DMS79 treated with DMSO at 0.1 percent for 48 hours (cell line): ENCODE results near the gene CHID1.

Experiments
- DNase-seq: peaks from one replicate; lab custom pipeline; 2025; lab: John Stamatoyannopoulos, UW

Gene CHID1

DNA sequence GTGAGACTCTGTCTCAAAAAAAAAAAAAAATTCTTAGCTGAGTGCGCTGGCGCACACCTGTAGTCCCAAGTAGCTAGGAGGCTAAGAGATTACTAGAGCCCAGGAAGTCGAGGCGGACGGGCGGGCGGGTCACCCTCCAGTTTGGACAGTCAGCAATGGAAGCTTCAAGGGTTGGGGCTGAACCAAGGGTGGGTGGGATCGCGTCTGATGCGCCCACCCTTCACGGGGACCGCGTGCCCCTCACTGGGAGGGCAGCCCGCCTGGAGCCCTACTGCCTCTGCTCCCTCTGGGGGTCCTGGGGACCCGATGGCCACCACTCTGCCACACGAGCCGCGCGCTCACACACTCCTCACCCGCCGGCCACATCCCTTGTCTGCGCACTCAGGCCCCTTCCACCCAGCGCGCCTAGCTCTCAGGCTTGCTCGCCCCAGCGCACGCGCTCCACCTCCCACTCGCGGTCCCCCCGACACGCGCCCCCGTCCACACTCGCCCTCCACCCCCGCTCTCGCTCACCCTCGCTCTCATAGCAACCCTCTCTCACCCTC is 494 bp downstream of the CHID1 start:
- DNase-seq = no peak

- no peak for DNase-seq
Measured at GRCh38 chr11:909406-909805, 1.2 kb downstream of the CHID1 start.

DNA sequence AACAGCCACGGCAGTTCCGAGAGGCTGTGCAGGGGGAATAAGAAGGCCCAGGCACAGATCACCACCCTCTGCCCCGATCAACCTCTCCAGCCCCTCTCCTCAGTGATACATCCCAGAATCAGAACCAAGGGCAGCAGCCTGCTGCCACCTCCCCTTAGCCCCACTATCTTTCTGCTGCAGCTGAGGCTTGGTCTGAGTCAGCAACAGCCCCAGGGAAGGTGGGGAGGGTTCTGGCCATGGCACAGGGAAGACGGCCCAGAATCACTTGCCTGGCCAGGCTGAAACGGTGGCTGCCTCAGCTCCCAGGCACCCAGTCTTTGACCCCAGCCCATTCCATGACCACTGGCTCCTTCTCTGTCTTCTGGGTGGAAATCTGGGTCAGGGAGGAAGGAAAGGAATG is 2.3 kb downstream of the CHID1 start:
- DNase-seq = no peak

DNA sequence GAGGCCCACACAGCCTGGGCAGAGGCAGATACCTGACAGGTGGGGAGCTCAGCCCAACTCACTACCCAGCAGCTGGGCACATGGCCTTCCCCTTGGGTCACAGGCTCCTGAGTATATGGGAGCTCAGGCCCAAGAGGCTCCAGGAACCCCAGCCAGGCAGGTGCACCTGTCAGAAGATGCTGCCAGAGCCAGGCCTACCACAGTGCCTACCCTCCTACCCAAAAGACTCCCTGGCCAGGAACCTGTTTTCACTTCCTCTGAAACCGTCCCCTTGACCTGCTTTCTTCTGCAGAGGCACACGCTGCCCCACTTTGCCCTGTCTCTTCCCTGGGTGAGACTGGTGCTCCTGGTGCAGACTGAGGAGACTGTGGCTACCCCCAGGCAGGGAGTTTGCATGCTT is 2.9 kb downstream of the CHID1 start:
- no peak for DNase-seq

DNA sequence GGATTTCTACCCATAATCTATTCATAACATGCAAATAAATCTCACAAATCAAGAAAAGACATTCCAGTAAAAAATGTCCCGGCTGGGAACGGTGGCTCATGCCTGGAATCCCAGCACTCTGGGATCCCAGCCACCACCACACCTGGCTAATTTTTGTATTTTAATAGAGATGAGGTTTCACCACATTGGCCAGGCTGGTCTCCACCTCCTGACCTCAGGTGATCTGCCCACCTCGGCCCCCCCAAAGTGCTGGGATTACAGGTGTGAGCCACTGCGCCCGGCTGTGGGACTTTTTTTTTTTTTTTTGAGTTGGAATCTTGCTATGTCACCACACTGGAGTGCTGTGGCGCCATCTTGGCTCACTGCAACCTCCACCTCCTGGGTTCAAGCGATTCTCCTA is 4.7 kb downstream of the CHID1 start:
- no peak for DNase-seq

DNA sequence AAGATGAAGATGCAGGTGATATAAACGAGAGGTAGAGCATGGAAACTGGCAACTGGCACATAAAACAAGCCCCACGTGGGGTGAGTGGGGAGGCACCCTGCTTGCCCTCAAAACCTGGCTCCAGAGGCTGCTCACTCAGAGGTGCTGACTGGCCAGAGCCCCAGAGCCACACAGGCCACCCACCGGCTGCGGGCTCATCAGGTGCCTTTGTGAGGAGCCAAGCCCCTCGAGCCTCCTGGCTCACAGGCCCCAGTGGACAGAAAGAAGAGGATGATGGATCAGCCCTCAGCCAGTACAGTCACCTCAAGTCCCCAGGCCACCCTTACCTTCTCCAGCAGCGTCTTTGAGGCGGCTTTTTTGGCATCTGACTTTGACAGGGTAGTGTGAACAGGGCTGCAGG is 6.2 kb downstream of the CHID1 start:
- no peak for DNase-seq

DNA sequence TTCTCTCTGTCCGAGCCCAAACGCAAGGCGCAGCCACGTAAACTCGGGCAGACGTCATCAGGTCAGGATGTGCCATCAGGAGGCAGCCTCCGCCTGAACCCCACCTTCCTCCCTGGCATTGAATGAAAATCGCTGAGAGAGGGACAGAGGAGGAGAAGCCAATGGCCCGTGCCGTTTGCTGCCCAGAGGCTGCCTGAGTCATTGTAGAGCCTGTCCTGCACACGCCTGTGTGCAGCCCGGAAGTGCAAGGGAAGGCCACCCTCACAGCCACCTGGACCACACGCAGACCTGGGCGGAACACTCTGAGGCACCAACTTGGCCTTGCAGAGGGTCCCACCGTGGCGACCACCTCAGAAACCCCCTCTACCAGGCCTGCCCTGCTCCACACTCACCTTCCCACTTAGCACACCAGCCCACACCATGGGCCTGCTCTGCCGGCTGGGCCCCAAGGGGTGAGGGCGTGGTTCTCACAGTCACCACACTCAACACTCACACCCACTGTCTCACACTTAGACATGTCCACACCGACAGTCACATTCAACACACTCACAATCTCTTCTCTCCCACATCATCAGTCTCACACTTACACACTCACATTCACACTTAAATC is 9.1 kb downstream of the CHID1 start:
- DNase-seq = no peak

GRCh38 chr11:900545-900944 is 10.1 kb downstream of the CHID1 start:
- no peak for DNase-seq

DNA sequence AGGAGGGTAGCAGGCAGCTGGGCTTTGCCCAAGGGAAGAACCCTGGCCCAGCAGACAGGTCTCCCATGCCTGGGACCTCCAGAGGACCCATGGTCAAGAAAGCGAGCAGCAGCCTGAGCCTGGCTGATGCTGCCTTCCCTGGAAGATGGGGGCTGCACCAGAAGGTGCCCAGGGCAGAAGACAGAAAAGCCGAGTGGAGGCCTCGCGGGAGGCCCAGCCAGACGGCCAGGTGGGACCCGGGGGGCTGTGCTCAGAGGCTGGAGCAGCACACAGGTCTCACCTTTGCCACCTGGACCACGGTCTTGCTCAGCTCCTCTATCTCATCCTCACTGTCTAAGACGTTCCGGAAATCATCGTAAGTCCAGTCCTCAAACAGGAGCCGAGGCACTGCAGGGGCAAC is 10.9 kb downstream of the CHID1 start:
- DNase-seq = no peak

- no peak for DNase-seq
Measured at GRCh38 chr11:898540-899190, 11.9 kb downstream of the CHID1 start.

GRCh38 chr11:898143-898511 is 12.5 kb downstream of the CHID1 start:
- no peak for DNase-seq

DNA sequence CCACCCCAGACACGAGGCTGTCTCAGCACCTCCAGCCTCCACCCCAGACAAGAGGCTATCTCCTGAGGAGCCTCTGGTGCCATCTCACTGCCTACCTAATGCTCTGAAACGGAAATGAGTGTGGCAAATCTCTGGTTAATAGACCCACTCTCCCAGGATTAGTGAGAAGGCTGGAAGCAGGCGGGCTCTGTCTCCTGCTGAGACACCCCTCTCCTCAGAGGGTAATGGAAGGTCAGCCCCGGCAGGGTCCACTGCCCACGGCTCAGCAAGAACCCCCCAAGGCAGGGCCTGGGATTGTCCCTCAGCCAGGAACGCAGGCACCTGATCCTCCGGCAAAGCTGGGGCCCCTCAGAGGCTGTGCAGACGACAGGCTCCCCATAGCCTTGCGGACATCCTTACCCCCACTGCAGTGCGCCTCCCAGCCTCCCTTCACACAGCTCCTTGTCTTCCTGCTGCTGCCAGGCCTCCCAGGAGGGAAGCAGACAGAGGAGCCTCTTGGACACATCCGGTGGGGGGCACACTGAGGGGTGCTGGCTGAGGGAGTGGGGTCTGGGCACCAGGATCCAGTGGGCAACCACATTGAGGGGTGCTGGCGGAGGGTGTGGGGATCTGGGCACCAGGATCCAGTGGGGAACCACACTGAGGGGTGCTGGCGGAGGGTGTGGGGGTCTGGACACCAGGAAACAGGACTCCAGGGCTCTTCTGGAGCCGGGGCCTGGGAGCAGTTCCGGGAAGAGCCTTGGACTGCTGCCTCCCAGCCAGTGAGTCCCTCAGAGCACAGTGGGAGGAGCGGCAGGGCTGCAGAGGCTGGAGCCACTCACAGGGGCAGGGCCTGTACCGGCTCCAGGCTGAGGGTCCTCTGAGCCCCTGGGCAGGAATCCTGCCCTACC is 13.1 kb downstream of the CHID1 start:
- no peak for DNase-seq

DNA sequence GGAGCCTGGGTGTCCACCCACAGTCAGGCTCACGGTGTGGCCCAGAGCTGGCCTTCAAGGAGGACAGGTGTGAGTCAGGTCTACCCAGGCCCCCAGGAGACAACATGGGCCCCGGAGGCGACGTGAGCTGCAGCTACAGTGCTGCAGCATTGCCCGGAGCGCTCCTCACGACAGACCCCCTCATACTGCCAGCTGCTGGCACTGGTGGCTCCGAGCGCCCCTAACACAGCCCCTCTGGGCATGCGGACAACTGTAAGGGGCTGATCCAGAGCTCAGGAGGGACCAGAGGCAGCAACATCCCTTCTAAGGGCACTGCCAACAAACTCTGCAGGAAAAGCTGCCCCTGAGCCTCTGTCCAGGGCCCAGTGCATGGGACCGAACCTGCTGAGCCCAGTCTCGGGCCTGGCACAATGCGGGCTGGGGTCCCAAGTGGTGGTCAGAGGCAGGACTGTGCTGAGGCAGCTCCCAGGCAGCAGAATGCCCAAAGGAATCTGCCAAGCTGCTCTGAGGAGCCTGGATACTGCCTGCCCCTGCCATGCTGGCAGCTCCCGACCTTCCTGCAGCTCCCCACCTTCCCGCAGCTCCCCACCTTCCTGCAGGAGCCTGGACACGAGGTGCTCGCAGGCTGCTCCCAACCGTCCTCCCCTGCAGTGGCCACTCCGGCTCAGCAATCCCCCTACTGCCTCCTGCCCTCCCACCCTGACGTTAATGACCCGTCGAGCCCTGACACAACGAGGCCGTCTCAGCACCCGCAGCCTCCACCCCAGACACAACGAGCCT is 15.1 kb downstream of the CHID1 start:
- no peak for DNase-seq

- no peak for DNase-seq
Measured at GRCh38 chr11:894575-895201, 15.9 kb downstream of the CHID1 start.

DNA sequence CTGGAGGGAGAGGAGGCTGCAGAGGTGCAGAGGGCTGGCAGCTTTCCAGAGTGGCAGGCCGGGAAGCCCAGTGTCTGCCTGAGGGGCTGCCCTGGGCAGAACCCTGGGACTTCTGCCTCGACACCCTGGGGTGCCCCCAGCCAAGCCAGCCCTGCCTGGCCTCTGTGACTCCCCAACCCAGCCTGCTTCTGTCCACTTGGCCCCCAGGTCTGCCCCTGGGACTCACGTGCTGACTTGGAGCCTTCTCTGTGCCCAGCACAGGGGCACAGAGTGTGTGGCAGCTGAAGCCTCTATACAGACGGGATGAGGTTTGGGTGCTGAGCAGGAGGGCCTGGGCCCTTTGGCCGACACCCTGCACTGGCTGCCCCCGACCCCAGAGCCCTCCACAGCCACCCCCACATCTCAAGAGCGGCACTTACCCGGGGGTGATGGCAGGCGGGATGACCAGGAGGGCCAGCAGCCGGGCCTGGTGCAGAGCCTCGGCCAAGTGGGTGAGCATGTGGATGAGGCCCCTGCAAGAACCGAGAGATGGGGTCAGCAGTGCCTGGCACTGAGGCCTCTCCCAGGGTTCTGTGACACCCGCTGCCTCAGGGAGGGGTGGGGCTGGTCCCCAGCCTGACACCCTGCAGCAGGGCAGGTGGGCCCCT is 17.5 kb downstream of the CHID1 start:
- DNase-seq = no peak

DNA sequence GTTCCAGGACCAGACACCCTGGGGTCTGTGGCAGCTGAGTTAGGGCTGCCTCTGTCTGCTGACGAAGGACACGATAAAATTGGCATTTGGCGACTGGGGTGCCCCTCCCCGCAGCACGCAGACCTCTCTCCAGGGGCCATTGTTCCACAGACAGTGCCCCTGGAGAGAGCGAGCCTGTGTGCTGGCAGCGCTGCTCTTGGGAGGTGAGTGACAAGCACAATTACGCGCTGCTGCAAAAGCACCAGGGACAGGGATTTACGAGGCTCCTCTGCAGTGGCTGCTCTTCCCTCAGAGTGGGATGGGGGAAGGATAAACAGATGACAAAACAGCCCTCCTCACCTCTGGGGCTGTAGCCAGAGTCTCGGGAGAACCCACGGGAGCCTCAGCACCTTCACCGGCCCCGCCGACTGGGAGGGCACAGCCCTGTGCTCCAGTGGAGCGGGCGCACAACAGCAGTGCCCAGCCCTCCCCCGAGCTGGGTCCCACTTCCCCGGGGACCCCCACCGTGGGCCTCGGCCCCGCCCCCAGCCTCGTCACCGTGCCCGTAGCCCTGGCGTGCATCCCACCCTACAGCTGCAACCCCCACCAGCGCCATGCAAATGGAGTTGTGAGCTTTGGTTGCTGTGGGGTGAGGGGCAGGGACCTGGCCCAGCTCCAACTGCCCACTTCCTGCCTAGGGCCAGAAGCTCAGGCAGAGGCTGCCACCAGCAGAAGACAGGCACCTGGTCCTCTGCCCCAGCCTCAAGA is 19.6 kb downstream of the CHID1 start:
- peak; percentile 29 for DNase-seq

GRCh38 chr11:889687-890475 is 20.7 kb downstream of the CHID1 start:
- DNase-seq = no peak

- no peak for DNase-seq
Measured at GRCh38 chr11:889257-889656, 21.4 kb downstream of the CHID1 start.
